GM21529 (cell line): ENCODE measurements around the gene BCL11B.

Source experiments
- ATAC-seq: cut with Tn5 transposase; IDR thresholded peaks from one replicate; pipeline ENCODE4 v1.9.1; 2021; ENCODE audit not compliant: unreplicated experiment

BCL11B gene

DNA sequence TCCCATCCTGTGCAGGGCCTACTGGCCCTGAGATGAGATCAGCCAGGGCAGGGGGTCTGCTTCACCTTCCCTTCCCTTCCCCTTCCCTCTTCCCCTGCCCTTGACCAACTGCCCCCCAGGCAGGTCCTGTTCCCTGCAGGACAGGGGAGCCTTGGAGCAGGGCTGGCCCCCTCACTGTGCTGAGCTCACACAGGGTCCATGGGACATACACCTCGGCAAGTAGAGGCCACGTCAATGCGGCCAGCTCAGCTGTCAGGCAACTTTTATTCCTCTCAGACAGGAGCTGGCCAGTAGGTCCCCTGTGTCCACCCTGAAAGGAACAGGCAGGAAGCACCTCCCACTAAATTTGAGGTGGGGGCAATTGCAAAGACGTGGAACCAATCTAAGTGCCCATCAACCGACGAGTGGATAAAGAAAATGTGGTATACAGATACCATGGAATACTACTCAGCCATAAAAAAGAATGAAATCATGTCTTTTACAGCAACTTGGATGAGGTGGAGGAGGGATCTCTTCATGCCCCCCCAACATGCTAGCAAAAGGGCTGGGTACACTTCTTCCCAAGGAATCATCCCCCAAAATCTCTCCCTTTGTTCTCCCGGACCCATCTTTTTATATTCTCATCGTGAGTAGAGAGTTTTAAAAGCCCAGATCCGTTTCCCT lies 148.7 kb downstream of the BCL11B start:
- ATAC-seq: no peak

DNA sequence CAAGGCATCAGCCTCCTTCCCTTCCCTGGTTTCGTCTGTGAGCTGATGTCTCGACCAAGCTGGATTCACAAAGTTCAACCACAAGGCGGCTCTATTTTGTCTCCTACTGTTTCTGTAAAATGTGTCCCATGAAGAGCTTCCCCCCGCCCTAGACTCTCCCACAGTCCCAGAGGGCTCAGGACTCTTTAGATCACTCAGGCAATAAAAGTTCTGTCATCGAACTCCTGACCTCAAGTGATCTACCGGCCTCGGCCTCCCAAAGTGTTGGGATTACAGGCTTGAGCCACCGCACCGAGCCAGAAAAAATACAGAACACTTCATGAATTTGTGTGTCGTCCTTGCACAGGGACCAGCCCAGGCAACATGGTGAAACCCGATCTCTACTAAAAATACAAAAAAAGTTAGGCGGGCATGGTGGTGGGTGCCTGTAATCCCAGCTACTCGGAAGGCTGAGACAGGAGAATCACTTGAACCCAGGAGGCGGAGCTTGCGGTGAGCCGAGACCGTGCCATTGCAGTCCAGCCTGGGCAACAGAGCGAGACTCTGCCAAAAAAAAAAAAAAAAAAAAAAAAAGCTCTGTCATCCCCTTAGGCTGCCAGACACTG lies 149.4 kb downstream of the BCL11B start:
- no peak for ATAC-seq

DNA sequence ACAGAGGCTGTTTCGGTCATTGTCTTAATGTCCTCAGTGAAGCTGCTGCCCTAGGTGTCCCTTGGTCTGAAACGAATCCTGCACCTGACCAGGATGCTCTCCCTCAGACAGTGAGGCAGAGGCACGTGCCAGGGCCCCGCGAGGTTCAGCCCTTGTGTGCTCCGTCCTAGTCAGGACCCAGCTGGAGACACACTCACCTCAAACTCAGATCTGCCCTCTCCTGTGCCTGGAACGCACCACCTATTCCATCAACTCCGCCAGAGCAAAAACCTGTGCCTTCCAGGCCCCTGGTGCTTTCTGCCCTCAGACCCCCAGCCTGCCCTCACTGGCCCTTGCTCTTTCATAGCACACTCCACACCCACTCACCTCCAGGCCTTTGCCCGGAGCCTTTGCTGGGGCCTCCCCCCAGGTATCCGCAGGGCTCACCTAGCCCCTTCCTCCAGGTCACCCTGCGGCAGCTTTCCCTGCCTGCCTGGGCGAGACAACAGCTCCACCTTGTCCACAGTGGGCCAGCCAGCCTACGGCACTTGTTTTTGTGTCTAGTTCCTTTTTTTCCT lies 150.6 kb downstream of the BCL11B start:
- no peak for ATAC-seq

DNA sequence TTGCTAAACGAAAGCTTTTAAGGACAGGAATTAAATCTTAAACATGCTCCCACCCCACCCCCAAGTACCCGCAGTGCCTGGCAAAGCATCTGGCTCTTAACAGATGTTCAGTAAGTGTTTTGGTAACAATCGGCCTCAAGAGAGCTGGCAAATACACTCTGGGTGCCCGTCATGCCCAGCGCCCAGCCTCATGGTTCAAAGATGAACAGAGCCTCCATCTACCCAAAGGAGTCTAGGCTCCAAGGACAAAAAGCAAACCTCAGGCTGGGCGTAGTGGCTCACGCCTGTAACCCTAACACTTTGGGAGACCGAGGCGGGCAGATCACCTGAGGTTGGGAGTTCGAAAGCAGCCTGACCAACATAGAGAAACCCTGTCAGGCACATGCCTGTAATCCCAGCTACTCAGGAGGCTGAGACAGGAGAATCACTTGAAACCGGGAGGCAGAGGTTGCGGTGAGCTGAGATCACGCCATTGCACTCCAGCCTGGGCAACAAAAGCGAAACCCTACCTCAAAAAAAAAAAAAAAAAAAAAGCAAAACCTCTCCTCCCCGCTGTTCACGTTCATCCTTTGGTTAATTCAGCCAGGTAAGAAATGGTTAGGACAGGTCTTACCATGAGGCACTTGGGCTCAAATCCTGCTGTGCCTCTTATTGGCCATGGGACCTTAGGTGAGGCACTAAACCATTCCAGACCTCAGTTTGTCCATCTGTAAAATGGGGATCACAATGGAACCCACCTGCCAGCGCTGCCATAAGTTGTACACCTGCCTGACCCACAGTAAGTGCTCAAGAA lies 151.3 kb downstream of the BCL11B start:
- no peak for ATAC-seq

DNA sequence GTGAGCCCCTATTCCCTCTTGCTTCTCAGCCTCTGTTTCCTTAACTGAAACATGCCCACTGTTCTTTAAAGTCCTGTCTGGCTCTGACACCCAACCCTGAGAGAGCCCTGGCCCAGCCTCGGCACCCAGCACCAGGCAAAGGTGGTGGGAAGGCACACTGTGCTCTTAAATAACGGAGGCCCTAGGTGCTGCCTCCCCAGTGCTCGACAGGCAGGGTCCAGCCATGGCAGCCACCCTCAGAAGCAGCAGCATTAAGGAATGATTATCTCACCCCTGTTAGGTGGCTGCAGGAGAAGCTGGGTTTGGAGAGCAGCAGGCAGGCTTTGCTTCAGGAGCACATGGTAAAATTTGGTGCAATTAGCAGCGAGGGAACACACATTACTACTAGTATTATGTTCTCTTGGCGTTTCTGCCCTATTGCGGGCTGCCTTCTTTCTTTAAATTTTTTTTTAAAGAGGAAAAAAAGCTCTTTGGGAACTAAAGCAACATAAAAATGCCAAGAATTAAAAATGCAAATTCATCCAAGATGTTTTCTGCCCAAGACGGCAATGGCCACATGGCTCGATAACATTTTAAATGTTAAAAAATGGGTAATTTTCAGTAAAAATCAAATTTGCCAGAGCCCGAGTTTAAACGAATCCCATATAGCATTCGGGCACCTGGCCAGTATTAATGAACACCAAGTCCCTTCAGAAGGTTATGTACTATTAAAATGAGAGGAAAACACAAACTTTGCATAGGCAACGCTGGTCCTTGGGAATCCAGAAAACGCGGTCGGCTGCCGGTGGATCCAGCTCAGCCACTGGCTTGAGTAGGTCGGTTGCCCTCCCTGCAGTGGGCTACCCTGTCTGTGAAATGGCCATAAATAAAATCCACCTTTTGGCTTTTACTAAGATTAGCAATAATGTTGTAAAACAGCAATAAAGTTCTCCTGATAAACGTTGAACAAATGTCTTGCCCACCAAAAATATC lies 152.2 kb downstream of the BCL11B start:
- ATAC-seq: no peak
